ENCODE data around the gene BHLHE23. TPM values are rescaled to one million over a fixed set of nuclear protein-coding genes. Genes with fewer than 3 reads are reported as not detected.

BHLHE23 gene
- total RNA-seq = not detected

DNA sequence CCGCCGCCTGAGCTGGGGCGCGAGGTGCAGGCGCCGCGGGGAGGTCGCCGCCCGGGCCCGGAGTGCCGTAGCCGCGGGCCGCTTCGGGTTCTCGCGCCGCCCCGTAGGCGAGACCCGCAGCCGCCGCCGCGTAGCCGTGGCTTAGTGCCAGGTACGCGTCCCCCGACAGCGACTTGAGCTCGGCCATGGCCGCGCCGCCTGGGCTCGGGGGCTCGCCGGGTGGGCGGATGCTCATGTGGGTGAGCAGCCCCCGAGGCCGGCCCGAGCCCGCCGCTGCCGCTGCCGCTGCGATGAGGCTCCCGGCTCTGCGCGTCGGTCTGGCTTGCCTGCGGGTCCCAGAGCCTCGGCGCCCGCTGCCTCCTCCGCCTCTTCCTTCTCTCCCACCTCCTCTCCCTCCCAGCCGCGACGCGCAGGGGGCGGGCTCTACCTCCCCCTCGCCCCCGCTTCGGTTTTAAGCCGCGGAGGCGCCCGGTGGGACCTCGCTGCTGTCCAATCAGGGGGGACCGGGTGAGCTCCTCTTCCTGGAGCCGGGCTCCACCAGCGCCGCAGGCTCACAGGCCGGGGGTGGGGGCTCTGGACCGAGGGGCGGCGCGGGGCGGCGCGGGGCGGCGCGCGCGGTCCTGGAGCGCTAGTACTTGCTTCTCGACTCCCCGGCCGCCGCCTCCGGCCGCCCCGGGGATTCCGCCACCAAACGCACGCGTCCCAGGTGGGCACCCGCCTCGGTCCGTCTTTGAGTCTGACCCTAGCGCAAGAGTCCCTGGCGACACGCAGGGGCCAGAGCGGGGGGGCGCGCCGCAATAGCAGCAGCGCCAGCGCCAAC is at the start of gene BHLHE23:
TSS of gene BHLHE23 (minus strand) at position 425 of the 820 bp plus-strand sequence. CDS start at position 235, 190 bp downstream.

Other genes with a start within 250 kb of the BHLHE23 start
- 14.8 TPM for gene MRGBP, start 210.5 kb downstream of the BHLHE23 start, total RNA-seq
- gene OGFR, start 202.1 kb downstream of the BHLHE23 start, total RNA-seq = 20.5 TPM
- gene COL9A3, start 189.9 kb downstream of the BHLHE23 start, total RNA-seq = 7.8 TPM
- gene TCFL5, start 145.1 kb downstream of the BHLHE23 start, total RNA-seq = 10.6 TPM
- 42.4 TPM for gene DIDO1, start 80.5 kb downstream of the BHLHE23 start, total RNA-seq
- 50.3 TPM for gene GID8, start 68.8 kb downstream of the BHLHE23 start, total RNA-seq
- 0.23 TPM for gene SLC17A9, start 54.3 kb downstream of the BHLHE23 start, total RNA-seq
- 24.9 TPM for gene YTHDF1, start 209.2 kb upstream of the BHLHE23 start, total RNA-seq
- gene BIRC7, start 228.9 kb upstream of the BHLHE23 start, total RNA-seq = not detected
- 48.0 TPM for gene NKAIN4, start 247.5 kb upstream of the BHLHE23 start, total RNA-seq

All from diencephalon (tissue), 1 donor.